IMR-90 (cell line): Measurements from ENCODE around the gene MED19. TPM values are rescaled to one million over a fixed set of nuclear protein-coding genes. Genes with fewer than 3 reads are reported as not detected.

Experiments used
- ATAC-seq: fragments of 200-7000 bp; cut with Tn5 transposase; 2 replicates; pipeline ENCODE4 v1.9.1; 2020; ENCODE audit warnings: low read depth, mild to moderate bottlenecking, moderate library complexity
- BruUV-seq: library from RNA; stranded (reverse); fragments of 400-500 nt; replicated peaks from 2 replicates; lab custom pipeline; 2021; lab: Mats Ljungman, UMichigan
- CTCF ChIA-PET: fragments of 300-600 bp; formaldehyde crosslinking; extraction: SDS; loops from one replicate; lab custom pipeline; 2021; ENCODE audit warnings: antibody characterized with exemption; lab: Yijun Ruan, JAX
- POLR2A ChIA-PET: fragments of 300-600 bp; sonication (Branson Sonifier 250); formaldehyde crosslinking; loops from one replicate; lab custom pipeline; 2022; ENCODE audit warnings: antibody characterized with exemption; ENCODE audit not compliant: unreplicated experiment; lab: Charles Lee
- DNase-seq: peaks from one replicate; pipeline ENCODE4 v3.0.0; 2013
- H2AFZ ChIP-seq: replicated peaks from 2 replicates; pipeline ENCODE3; 2013; ENCODE audit warnings: low read length, mild to moderate bottlenecking; ENCODE audit not compliant: poor library complexity
- H2AK5ac ChIP-seq: 2 replicates; pipeline ENCODE4 v1.6.1; 2013; ENCODE audit warnings: low read depth, low read length, inconsistent platforms
- H2AK9ac ChIP-seq: replicated peaks from 2 replicates; pipeline ENCODE3; 2013; ENCODE audit warnings: mild to moderate bottlenecking, low read depth, low read length, moderate library complexity; ENCODE audit not compliant: poor library complexity
- H2BK120ac ChIP-seq: 2 replicates; pipeline ENCODE4 v1.6.1; 2013; ENCODE audit warnings: low read depth, low read length, inconsistent platforms
- H2BK15ac ChIP-seq: 3 replicates; pipeline ENCODE4 v1.6.1; 2013; ENCODE audit warnings: low read depth, low read length, inconsistent platforms
- H2BK20ac ChIP-seq: 2 replicates; pipeline ENCODE4 v1.6.1; 2013; ENCODE audit warnings: low read depth, mild to moderate bottlenecking, inconsistent platforms, low read length, moderate library complexity
- H2BK5ac ChIP-seq: 2 replicates; pipeline ENCODE4 v1.6.1; 2013; ENCODE audit warnings: mild to moderate bottlenecking, low read depth, low read length, inconsistent platforms; ENCODE audit not compliant: poor library complexity, severe bottlenecking
- H3K14ac ChIP-seq: replicated peaks from 2 replicates; pipeline ENCODE4 v1.6.1; 2013; ENCODE audit warnings: low read depth, low read length, inconsistent platforms
- H3K18ac ChIP-seq: 2 replicates; pipeline ENCODE4 v1.6.1; 2013; ENCODE audit warnings: low read depth, low read length, control low read depth
- H3K23ac ChIP-seq: 2 replicates; pipeline ENCODE4 v1.6.1; 2013; ENCODE audit warnings: low read depth, low read length, inconsistent platforms
- H3K27ac ChIP-seq: 2 replicates; pipeline ENCODE4 v1.5.1; 2013; ENCODE audit warnings: mild to moderate bottlenecking, control low read depth, low read length; ENCODE audit not compliant: insufficient read depth
- H3K27me3 ChIP-seq: 2 replicates; pipeline ENCODE4 v1.6.1; 2013; ENCODE audit warnings: low read length; ENCODE audit not compliant: control insufficient read depth, insufficient read depth
- H3K36me3 ChIP-seq: 2 replicates; pipeline ENCODE4 v1.6.1; 2013; ENCODE audit warnings: low read length, mixed read lengths; ENCODE audit not compliant: control insufficient read depth, insufficient read depth
- H3K4ac ChIP-seq: 2 replicates; pipeline ENCODE4 v1.6.1; 2013; ENCODE audit warnings: low read depth, low read length, inconsistent platforms
- H3K4me1 ChIP-seq: 2 replicates; pipeline ENCODE4 v1.6.1; 2013; ENCODE audit warnings: low read length, mixed read lengths; ENCODE audit not compliant: control insufficient read depth, insufficient read depth
- H3K4me2 ChIP-seq: 2 replicates; pipeline ENCODE4 v1.6.1; 2013; ENCODE audit warnings: low read depth, mild to moderate bottlenecking, control low read depth, low read length, moderate library complexity
- H3K4me3 ChIP-seq: 2 replicates; pipeline ENCODE4 v1.5.1; 2013; ENCODE audit warnings: low read depth, mild to moderate bottlenecking, control low read depth, low read length, moderate library complexity; ENCODE audit not compliant: insufficient read depth
- H3K56ac ChIP-seq: 2 replicates; pipeline ENCODE4 v1.6.1; 2013; ENCODE audit warnings: low read length, inconsistent platforms; ENCODE audit not compliant: insufficient read depth; ENCODE audit errors: extremely low read depth
- H3K79me1 ChIP-seq, 2 experiments: 2 replicates each; pipeline ENCODE4 v1.6.1; 2013; ENCODE audit warnings: low read length in 2 of 2, inconsistent platforms in 1 of 2, low read depth in 1 of 2
- H3K9ac ChIP-seq: 2 replicates; pipeline ENCODE4 v1.6.1; 2013; ENCODE audit warnings: low read depth, low read length, control low read depth
- H3K9me1 ChIP-seq: 2 replicates; pipeline ENCODE4 v1.6.1; 2013; ENCODE audit warnings: low read length, inconsistent platforms; ENCODE audit not compliant: insufficient read depth
- H3K9me3 ChIP-seq: 2 replicates; pipeline ENCODE4 v1.6.1; 2013; ENCODE audit warnings: low read length; ENCODE audit not compliant: control insufficient read depth, insufficient read depth
- H4K20me1 ChIP-seq: 2 replicates; pipeline ENCODE4 v1.6.1; 2013; ENCODE audit warnings: low read length, inconsistent platforms; ENCODE audit not compliant: insufficient read depth
- H4K5ac ChIP-seq: 2 replicates; pipeline ENCODE4 v1.6.1; 2013; ENCODE audit warnings: mild to moderate bottlenecking, low read depth, low read length, control low read depth
- H4K8ac ChIP-seq, 2 experiments: 2 replicates each; pipeline ENCODE4 v1.6.1; 2013; ENCODE audit warnings: low read depth in 2 of 2, low read length in 2 of 2, control low read depth in 1 of 2, inconsistent platforms in 1 of 2
- H4K91ac ChIP-seq: 2 replicates; pipeline ENCODE4 v1.6.1; 2013; ENCODE audit warnings: low read depth, low read length, inconsistent platforms; ENCODE audit not compliant: insufficient read depth
- BHLHE40 ChIP-seq: fragments of 150-350 bp; IDR thresholded peaks from 2 replicates; pipeline ENCODE4 v1.6.1; 2016; ENCODE audit warnings: mild to moderate bottlenecking, low read depth, low read length
- CEBPB ChIP-seq: IDR thresholded peaks from 2 replicates; pipeline ENCODE4 v1.6.1; 2012; ENCODE audit warnings: low read depth, low read length, improper control_type of control experiment
- CHD1 ChIP-seq: IDR thresholded peaks from 2 replicates; pipeline ENCODE4 v1.6.1; 2012; ENCODE audit warnings: low read depth, low read length, improper control_type of control experiment
- FOS ChIP-seq: fragments of 150-350 bp; IDR thresholded peaks from 2 replicates; pipeline ENCODE4 v1.6.1; 2016; ENCODE audit warnings: low read depth, low read length
- MAFK ChIP-seq: IDR thresholded peaks from 2 replicates; pipeline ENCODE4 v1.6.1; 2012; ENCODE audit warnings: low read depth, low read length, improper control_type of control experiment
- MAZ ChIP-seq: IDR thresholded peaks from 2 replicates; pipeline ENCODE4 v1.6.1; 2012; ENCODE audit warnings: low read depth, mild to moderate bottlenecking, low read length, improper control_type of control experiment, moderate library complexity, borderline replicate concordance
- MXI1 ChIP-seq: IDR thresholded peaks from 2 replicates; pipeline ENCODE4 v1.6.1; 2012; ENCODE audit warnings: low read depth, mild to moderate bottlenecking, low read length, moderate library complexity, borderline replicate concordance
- NFE2L2 ChIP-seq: fragments of 150-350 bp; IDR thresholded peaks from 2 replicates; pipeline ENCODE4 v1.6.1; 2016; ENCODE audit warnings: low read depth, mild to moderate bottlenecking, low read length
- POLR2A ChIP-seq: IDR thresholded peaks from 2 replicates; pipeline ENCODE4 v1.6.1; 2012; ENCODE audit warnings: mild to moderate bottlenecking, low read depth, low read length
- RAD21 ChIP-seq: IDR thresholded peaks from 2 replicates; pipeline ENCODE4 v1.6.1; 2012; ENCODE audit warnings: low read length, improper control_type of control experiment
- RCOR1 ChIP-seq: IDR thresholded peaks from 2 replicates; pipeline ENCODE4 v1.6.1; 2012; ENCODE audit warnings: mild to moderate bottlenecking, low read length, improper control_type of control experiment; ENCODE audit not compliant: insufficient replicate concordance
- RFX5 ChIP-seq: IDR thresholded peaks from 2 replicates; pipeline ENCODE4 v1.8.0; 2012; ENCODE audit warnings: low read depth, mild to moderate bottlenecking, low read length, moderate library complexity
- SMC3 ChIP-seq: fragments of 150-350 bp; IDR thresholded peaks from 2 replicates; pipeline ENCODE4 v1.6.1; 2016; ENCODE audit warnings: low read depth, mild to moderate bottlenecking, antibody characterized with exemption, low read length, moderate library complexity
- WGBS, 2 experiments: methylation state at CpG; one replicate each; pipeline versions ENCODE4 v1.1.5 to v1.1.7; 2013; ENCODE audit warnings: missing lambda C conversion rate in 2 of 2; ENCODE audit not compliant: insufficient read length in 1 of 2; ENCODE audit errors: extremely low coverage in 2 of 2; 5-methylcytosine and 5-hydroxymethylcytosine counted together
- dilution Hi-C: fragments of 300-500 bp; cut with HindIII; formaldehyde crosslinking; loops from one replicate; pipeline ENCODE4 v1.14.3; 2018; ENCODE audit warnings: low sequenced_read_pairs; ENCODE audit not compliant: unreplicated experiment
- in situ Hi-C: fragments of 300-500 bp; cut with MboI; formaldehyde crosslinking; loops from 3 replicates; pipeline ENCODE4 v1.14.3; 2019; ENCODE audit warnings: low sequenced_read_pairs, inconsistent platforms, mixed read lengths
- intact Hi-C: fragments of 100-400 bp; cut with micrococcal nuclease; formaldehyde crosslinking; loops from 2 replicates; pipeline ENCODE4 v1.10.0; 2022
- polyA plus RNA-seq, 3 experiments: library from polyadenylated mRNA; depleted of rRNA; stranded (reverse); fragments of >200 nt; gene quantifications; 2 replicates each; pipeline ENCODE4 v1.2.3, GENCODE V29; 2012; ENCODE audit warnings: low replicate concordance in 1 of 3
- total RNA-seq: library from RNA; depleted of rRNA; stranded (reverse); fragments of >200 nt; gene quantifications from 2 replicates; pipeline ENCODE4 v1.2.3, GENCODE V29; 2012
- TF ChIP-seq, protein P1 (sequence below): conservative IDR thresholded peaks from 2 replicates; pipeline ENCODE4 v1.5.1; 2012; ENCODE audit warnings: mild to moderate bottlenecking, low read depth, low read length, improper control_type of control experiment
- TF ChIP-seq, protein P2 (sequence below): fragments of 150-350 bp; IDR thresholded peaks from 2 replicates; pipeline ENCODE4 v1.6.1; 2016; ENCODE audit warnings: low read depth, mild to moderate bottlenecking, low read length, moderate library complexity, borderline replicate concordance
- TF ChIP-seq, protein P3 (sequence below): fragments of 150-350 bp; IDR thresholded peaks from 2 replicates; pipeline ENCODE4 v1.6.1; 2017; ENCODE audit warnings: mild to moderate bottlenecking, antibody characterized with exemption, low read length, low read depth

Gene MED19
- total and polyA plus RNA-seq, 2 of the 4 experiments (the other 2 are of a cell fraction), result 14.0 to 35.0 TPM

DNA sequence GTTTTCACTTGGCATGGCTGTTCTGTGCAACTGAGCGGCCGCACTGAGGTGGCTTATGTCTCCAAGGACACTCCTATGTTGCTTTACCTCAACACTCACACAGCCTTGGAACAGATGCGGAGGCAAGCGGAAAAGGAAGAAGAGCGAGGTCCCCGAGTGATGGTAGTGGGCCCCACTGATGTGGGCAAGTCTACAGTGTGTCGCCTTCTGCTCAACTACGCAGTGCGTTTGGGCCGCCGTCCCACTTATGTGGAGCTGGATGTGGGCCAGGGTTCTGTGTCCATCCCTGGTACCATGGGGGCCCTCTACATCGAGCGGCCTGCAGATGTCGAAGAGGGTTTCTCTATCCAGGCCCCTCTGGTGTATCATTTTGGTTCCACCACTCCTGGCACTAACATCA, 52.3 kb downstream of the MED19 start:
- in situ Hi-C loops, result no loop called here
- Histone ChIP-seq H4K5ac (no peak overlapping the region), H2BK120ac (no peak overlapping the region), H2BK20ac (no peak overlapping the region), H3K14ac (no peak overlapping the region), H2BK15ac (no peak overlapping the region), H3K9me3 (no peaks in the 10 kb centered on the region), H3K18ac (no peak overlapping the region), H3K36me3 (peaks cover 17% of the 10 kb centered on the region), H3K27ac (no peak overlapping the region), H3K4me2 (no peak overlapping the region), H3K9me1 (no peaks in the 10 kb centered on the region), H3K9ac (no peak overlapping the region), H4K91ac (no peak overlapping the region), H2AK5ac (no peak overlapping the region), H3K4me3 (no peak overlapping the region), H3K56ac (no peak overlapping the region), H4K8ac (no peak overlapping the region), H3K4me1 (no peaks in the 10 kb centered on the region), H3K23ac (no peak overlapping the region), H3K27me3 (no peaks in the 10 kb centered on the region), H2AFZ (no peak overlapping the region), H3K79me1 (peaks cover 11 to 21% of the 10 kb centered on the region in 2 experiments), H3K4ac (no peak overlapping the region), H2AK9ac (no peak overlapping the region), H4K20me1 (no peaks in the 10 kb centered on the region; the same call in 1 of the 2 replicates), H2BK5ac (no peak overlapping the region)
- dilution Hi-C loops, result no loop called here
- POLR2A ChIA-PET, result no interaction called here
- DNase-seq, result no peak
- no CpG with 5 or more reads among the region's 14 CpGs for WGBS, 2 experiments
- no peak for ATAC-seq
- TF ChIP-seq BHLHE40 (no peak), MAZ (no peak), CEBPB (no peak), FOS (no peak), MAFK (no peak), MXI1 (no peak), RFX5 (no peak), POLR2A (no peak), NFE2L2 (no peak), SMC3 (no peak), CHD1 (no peak), RAD21 (no peak), RCOR1 (no peak)
- TF ChIP-seq, protein P1, sequence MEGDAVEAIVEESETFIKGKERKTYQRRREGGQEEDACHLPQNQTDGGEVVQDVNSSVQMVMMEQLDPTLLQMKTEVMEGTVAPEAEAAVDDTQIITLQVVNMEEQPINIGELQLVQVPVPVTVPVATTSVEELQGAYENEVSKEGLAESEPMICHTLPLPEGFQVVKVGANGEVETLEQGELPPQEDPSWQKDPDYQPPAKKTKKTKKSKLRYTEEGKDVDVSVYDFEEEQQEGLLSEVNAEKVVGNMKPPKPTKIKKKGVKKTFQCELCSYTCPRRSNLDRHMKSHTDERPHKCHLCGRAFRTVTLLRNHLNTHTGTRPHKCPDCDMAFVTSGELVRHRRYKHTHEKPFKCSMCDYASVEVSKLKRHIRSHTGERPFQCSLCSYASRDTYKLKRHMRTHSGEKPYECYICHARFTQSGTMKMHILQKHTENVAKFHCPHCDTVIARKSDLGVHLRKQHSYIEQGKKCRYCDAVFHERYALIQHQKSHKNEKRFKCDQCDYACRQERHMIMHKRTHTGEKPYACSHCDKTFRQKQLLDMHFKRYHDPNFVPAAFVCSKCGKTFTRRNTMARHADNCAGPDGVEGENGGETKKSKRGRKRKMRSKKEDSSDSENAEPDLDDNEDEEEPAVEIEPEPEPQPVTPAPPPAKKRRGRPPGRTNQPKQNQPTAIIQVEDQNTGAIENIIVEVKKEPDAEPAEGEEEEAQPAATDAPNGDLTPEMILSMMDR, result no peak
- TF ChIP-seq, protein P2, sequence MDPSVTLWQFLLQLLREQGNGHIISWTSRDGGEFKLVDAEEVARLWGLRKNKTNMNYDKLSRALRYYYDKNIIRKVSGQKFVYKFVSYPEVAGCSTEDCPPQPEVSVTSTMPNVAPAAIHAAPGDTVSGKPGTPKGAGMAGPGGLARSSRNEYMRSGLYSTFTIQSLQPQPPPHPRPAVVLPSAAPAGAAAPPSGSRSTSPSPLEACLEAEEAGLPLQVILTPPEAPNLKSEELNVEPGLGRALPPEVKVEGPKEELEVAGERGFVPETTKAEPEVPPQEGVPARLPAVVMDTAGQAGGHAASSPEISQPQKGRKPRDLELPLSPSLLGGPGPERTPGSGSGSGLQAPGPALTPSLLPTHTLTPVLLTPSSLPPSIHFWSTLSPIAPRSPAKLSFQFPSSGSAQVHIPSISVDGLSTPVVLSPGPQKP, result no peak
- TF ChIP-seq, protein P3, sequence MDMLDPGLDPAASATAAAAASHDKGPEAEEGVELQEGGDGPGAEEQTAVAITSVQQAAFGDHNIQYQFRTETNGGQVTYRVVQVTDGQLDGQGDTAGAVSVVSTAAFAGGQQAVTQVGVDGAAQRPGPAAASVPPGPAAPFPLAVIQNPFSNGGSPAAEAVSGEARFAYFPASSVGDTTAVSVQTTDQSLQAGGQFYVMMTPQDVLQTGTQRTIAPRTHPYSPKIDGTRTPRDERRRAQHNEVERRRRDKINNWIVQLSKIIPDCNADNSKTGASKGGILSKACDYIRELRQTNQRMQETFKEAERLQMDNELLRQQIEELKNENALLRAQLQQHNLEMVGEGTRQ, result no peak
- TSS peak; percentile 18 for BruUV-seq
- intact Hi-C loops, result no loop called here
- CTCF ChIA-PET, result no interaction called here
